ENCODE measurements around the gene SLAMF9.

SLAMF9 gene

GRCh38 chr1:159970932-159971342 lies 16.9 kb upstream of the SLAMF9 start:
- no peak for DNase-seq (ENCODE audit: low spot score)
- TF ChIP-seq CTCF (IDR thresholded peaks at IDR 0.05) = no peak
- no peak overlapping the region for H3K27ac ChIP-seq
- no peak overlapping the region for H3K4me3 ChIP-seq

GRCh38 chr1:159968901-159969300 lies 14.9 kb upstream of the SLAMF9 start:
- peak; percentile 14 for DNase-seq (ENCODE audit: low spot score)
- Histone ChIP-seq H3K27ac (no peak overlapping the region), H3K4me3 (no peak overlapping the region)
- TF ChIP-seq CTCF (IDR thresholded peaks at IDR 0.05) = no peak

- peak; percentile 22 for DNase-seq (ENCODE audit: low spot score)
- TF ChIP-seq CTCF (IDR thresholded peaks at IDR 0.05) = no peak
- H3K27ac ChIP-seq = no peak overlapping the region
- H3K4me3 ChIP-seq = no peak overlapping the region
These were observed 11.2 kb upstream of the SLAMF9 start for GRCh38 chr1:159965263-159965662.

- TF ChIP-seq CTCF (IDR thresholded peaks at IDR 0.05) = no peak
- Histone ChIP-seq H3K4me3 (no peak overlapping the region), H3K27ac (no peak overlapping the region)
- DNase-seq (ENCODE audit: low spot score) = peak; percentile 12
These were observed 10.1 kb upstream of the SLAMF9 start for GRCh38 chr1:159964144-159964543.

- Histone ChIP-seq H3K4me3 (no peak overlapping the region), H3K27ac (no peak overlapping the region)
- peak; percentile 52 for DNase-seq (ENCODE audit: low spot score)
- TF ChIP-seq CTCF (IDR thresholded peaks at IDR 0.05) = no peak
These were observed 8.1 kb upstream of the SLAMF9 start for GRCh38 chr1:159962176-159962575.

GRCh38 chr1:159961636-159962035 lies 7.6 kb upstream of the SLAMF9 start:
- peak overlapping the region; percentile 40 for H3K4me3 ChIP-seq

More at GRCh38 chr1:159961636-159962035, 7.6 kb upstream of the SLAMF9 start:
- no peak for TF ChIP-seq CTCF (IDR thresholded peaks at IDR 0.05)
- DNase-seq (ENCODE audit: low spot score) = peak; percentile 63
- peak overlapping the region in 1 of 2 donors; percentile 15 for H3K27ac ChIP-seq

Measured in coronary artery (tissue), 2 donors.